Activated CD4-positive, alpha-beta T cell treated with anti-CD3 and anti-CD28 coated beads for 4 hours (primary cell): Measurements from ENCODE around the gene GSTT2B.
"Not testable (repeated sequence)": the region's sequence is repeated elsewhere in the genome, so short reads cannot be mapped to it uniquely, and the experiment has no call there.

Experiments
- DNase-seq, 2 donors: peaks; one replicate each; pipeline ENCODE4 v3.0.0-alpha.2; 2020

GSTT2B gene

DNA sequence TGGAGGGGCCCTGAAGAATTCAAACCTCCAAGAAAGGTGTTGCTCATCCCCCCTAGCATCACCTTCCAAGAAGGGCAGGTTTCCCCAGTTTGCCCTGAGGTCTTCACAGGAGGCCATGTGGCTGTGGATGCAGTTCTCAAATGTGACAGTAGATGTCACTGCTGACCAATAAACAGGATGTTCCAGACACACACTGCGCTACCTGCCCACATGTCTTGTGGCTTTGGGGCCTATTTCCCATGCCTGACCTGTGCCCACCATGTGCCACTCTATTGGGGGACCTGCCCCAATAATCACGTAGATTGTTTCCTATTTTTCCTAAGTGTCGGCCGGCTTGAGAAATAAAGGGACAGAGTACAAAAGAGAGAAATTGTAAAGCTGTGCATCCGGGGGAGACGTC lies 23.4 kb upstream of the GSTT2B start:
- DNase-seq, result peak in 1 of 2 donors; percentile 58

DNA sequence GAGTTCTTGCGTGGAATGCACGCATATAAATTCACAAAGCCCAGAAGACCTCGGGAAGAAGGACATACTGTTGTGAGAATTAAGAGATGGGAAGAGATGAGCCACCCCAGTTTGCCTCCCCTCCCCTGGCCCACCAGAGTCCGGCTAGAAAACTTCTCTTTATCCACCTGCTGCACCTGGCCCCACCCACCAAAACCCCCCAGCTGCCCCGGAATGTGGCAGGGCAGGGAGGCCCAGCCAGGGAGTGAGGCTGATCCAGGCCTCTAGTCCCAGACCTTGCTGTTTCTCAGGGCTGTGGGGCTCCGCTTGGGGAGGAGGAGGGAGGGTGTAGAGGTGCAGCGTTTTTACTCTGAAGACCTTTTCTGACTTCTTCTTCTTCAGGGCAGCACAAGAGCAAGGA lies 19.6 kb upstream of the GSTT2B start:
- DNase-seq, result not testable (repeated sequence)

- DNase-seq, result not testable (repeated sequence)
These were observed 18.7 kb upstream of the GSTT2B start, which contains the start of gene GSTT2 for GRCh38 chr22:23979557-23980240. Gene GSTT2 (plus strand): TSS chr22:23980134.

GRCh38 chr22:23977304-23977703 lies 16.3 kb upstream of the GSTT2B start:
- not testable (repeated sequence) for DNase-seq

DNA sequence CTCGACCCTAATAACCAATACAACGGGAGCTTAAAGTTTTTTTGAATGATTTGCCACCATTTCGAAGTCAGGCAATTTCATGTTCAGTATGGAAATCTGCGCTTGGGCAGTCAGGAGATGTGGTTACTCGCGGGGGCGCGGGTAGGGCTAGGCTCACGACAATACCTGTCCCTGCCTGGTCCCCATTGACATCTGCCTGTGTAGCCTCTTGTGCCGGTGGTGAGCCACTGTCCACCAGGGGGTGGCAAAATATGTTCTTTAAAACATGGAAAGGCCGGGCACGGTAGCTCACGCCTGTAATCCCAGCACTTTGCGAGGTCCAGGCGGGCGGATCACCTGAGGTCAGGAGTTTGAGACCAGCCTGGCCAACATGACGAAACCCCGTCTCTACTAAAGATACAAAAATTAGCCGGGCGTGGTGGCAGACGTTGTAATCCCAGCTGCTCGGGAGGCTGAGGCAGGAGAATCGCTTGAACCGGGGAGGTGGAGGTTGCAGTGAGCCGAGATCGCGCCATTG lies 13.9 kb upstream of the GSTT2B start:
- not testable (repeated sequence) for DNase-seq

- DNase-seq, result not testable (repeated sequence)
These were observed 13.3 kb upstream of the GSTT2B start, which contains the start of gene DDT for GRCh38 chr22:23974345-23974744. Gene DDT (minus strand): TSS chr22:23974441. CDS start chr22:23974414, 27 bp downstream.

DNA sequence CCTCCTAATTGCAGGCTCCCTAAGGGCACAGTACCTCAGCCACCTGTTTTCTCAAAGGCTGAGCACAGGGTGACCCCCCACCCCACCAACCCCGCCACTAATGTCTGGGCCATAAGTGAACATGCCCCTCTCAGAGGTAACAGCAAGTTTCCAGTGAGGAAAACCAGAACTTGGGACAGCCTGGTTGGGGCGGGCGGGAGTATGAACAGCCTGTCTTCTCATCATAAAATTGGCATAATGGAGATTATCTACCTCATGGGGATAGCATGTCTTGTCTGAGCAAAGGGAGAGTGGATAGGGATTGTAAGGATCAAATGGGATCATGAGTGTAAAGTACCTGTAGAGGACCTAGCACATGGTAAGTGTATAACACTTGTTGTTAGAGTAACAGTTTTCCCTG lies 10.9 kb upstream of the GSTT2B start:
- not testable (repeated sequence) for DNase-seq

DNA sequence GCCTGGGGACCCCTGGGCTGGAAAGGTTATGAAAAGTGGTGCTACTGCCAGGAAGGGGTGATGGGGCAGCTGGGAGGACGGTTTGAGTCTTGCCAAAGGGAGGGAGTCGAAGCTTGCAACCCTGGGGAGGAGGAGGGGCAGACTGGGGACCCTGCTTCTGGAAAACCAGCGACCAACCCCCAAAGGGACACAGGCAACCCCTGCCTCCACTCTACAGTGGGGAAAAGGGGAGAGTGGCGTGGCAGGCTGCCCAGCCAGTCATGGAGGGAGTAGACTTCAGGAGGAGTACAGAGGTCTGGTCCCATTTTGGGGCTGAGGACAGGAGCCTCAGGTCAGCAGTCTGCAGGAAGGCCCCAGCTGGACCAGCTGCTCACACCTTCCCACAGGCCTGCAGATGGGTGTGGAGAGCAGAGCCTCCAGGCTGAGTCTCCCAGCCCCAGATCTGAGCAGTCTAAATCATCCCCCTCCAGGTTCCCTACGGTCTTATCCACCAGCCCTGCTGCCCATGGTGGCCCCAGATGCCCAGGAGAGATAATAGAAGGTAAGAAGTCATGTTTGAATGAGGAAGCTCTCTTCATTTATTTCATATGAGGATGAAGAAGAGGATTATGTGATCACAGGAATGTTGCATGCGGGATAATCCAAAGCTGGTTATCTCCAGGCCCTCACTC lies 10.0 kb upstream of the GSTT2B start:
- no peak for DNase-seq

DNA sequence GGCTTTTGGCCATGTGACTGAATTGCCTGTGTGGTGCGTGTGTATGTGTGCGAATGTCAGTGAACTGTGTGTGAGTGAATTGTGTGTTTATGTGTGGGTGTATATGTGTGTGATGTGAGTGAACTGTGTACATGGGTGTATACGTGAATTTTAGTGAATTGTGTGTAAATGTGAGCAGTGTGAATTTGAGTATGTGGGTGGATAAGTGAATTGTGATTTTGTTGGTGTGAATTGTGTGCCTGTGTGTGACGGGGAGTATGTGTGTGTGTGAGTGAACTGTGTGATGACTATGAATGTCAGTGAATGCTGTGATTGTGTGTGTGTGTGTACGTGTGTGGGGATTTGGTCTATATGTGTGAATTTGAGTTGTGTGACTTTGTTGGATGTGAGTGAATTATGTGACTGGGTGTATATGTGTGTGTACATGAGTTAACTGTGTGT lies 9.2 kb upstream of the GSTT2B start:
- no peak for DNase-seq

GRCh38 chr22:23969071-23969470 lies 8.1 kb upstream of the GSTT2B start:
- no peak for DNase-seq

GRCh38 chr22:23966568-23966967 lies 5.6 kb upstream of the GSTT2B start, which contains the start of gene DDTL:
Gene DDTL (plus strand): TSS chr22:23966888. CDS start chr22:23966915, 27 bp downstream.
- not testable (repeated sequence) for DNase-seq

DNA sequence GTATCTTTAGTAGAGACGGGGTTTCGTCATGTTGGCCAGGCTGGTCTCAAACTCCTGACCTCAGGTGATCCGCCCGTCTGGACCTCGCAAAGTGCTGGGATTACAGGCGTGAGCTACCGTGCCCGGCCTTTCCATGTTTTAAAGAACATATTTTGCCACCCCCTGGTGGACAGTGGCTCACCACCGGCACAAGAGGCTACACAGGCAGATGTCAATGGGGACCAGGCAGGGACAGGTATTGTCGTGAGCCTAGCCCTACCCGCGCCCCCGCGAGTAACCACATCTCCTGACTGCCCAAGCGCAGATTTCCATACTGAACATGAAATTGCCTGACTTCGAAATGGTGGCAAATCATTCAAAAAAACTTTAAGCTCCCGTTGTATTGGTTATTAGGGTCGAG lies 5.1 kb upstream of the GSTT2B start:
- not testable (repeated sequence) for DNase-seq

- DNase-seq, result peak; percentile 62 to 83
These were observed 4.6 kb downstream of the GSTT2B start for GRCh38 chr22:23956301-23956900.

DNA sequence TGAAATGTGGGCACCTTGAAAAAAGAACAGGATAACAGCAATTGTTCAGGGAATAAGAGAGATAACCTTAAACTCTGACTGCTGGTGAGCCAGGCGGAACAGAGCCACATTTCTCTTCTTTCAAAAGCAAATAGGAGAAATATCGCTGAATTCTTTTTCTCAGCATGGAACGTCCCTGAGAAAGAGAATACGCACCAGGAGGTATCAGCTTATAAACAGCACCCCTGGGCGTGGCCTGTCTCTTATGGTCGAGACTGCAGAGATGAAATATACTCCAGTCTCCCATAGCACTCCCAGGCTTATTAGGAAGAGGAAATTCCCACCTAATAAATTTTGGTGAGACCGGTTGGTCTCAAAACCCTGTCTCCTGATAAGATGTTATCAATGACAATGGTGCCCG lies 5.1 kb downstream of the GSTT2B start:
- DNase-seq, result not testable (repeated sequence)

DNA sequence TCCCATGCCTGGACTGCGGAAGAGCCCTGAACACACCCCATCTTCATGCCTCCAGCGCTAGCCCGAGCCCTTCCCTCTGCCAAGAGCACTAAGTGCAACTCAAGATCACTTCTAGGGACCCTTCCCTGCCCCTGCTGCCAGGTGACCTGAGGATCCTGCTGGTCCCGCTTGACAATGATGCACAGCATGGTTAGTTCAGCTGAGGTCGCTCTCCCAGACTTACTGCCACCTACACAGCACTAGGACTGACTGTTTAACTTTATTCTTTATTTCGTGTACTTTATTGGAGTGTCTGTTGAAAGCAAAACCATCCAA lies 6.0 kb downstream of the GSTT2B start:
- not testable (repeated sequence) for DNase-seq

- not testable (repeated sequence) for DNase-seq
These were observed 6.6 kb downstream of the GSTT2B start for GRCh38 chr22:23954193-23954990.

DNA sequence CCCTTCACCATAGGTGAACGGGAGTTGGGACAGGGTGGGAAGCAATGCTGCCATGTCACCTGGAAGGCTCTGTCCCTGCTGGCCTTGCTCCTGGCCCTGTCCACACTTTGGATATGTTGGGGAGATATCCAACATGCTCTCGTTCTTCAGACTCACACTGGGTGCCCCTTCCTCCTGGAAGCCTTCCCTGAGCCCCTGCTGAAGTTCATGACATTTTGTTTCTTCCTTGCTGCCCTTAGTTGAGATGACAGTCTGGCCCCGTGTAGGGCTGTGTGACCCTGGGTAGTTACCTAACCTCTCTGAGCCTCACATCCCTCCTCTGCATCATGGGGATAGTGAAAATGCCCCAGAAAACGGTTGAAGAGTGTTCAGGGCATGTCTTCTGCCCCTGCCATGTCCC lies 7.5 kb downstream of the GSTT2B start:
- not testable (repeated sequence) for DNase-seq

DNA sequence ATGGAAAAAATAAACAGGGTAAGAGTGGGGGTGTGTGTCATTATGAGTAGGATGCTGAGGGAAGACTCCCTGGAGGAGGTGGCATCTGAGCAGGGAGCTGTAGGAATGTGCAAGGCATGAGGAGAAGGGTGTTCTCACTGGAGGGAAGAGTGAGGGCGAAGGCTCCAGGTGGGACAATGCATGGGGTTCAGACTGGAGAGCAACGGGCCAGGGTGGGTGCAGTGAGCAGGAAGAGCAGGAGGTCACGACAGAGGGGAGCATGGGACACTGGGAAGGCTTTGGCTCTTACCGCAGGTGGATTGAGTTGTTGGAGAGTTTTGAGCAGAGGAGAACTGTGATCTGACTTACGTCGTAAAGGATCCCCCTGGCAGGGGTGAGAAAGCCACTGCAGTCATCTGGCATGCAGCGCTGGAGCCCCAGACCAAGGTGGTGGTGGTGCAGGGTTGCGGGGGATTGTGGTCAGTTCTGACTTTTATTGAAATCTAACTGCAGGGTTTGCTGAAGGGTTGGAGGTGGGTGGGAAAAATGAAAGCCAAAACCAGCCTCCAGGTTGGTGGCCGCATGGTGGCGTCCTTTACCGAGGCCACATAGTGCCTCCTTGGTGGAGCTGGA lies 8.1 kb downstream of the GSTT2B start:
- DNase-seq, result not testable (repeated sequence)

DNA sequence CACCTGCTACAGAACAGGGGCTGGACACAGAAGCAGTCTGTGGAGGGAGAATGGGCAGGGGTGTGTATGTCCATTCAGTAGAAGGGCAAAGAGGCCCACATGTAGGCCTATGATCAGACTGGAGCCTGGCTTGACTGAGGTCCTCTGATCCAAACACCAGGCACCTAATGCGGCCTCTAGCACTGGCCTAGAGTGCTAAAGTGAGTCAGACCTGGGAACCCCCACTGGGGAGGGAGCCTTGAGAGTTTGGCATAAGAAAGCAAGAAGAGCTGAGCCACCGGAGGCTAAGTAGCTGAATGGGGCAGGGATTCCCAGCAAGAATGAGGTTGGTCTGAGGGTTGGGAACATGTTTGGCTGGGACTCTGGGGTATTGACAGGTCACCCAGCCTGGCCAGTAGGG lies 9.6 kb downstream of the GSTT2B start:
- DNase-seq, result not testable (repeated sequence)

- not testable (repeated sequence) for DNase-seq
These were observed 11.2 kb downstream of the GSTT2B start for GRCh38 chr22:23949764-23950163.

DNA sequence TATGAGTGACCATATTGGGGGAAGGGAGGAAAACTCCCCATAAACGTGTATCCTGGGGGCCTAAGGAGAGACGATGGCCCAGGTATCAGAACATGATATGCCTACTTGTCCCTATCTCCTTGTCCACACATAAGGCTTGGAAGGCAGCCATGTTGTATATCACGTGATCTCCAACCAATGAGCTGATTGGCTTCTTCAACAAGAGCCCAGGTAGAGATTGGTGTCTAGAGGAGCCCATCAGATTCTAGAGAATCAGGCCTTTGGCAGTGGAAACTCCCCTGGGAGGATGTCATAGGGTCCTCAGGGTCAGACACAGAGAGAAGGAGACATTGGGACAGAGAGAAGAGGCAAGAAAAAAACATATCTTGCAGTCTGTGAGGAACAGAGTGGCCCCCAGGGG lies 13.6 kb downstream of the GSTT2B start:
- not testable (repeated sequence) for DNase-seq

- not testable (repeated sequence) for DNase-seq
These were observed 20.8 kb downstream of the GSTT2B start for GRCh38 chr22:23940166-23940565.
